Fibroblast of skin of back (primary cell): ENCODE data around the gene ATOX1.
"Not testable (repeated sequence)": the region's sequence is repeated elsewhere in the genome, so short reads cannot be mapped to it uniquely, and the experiment has no call there.

ENCODE experiments used
- DNase-seq: peaks from one replicate; pipeline ENCODE4 v3.0.0-alpha.2; 2013

The ATOX1 gene

GRCh38 chr5:151733358-151734063, 24.9 kb downstream of the ATOX1 start:
- DNase-seq: no peak

GRCh38 chr5:151730381-151730780, 28.1 kb downstream of the ATOX1 start:
- DNase-seq: no peak

GRCh38 chr5:151729597-151729996, 28.8 kb downstream of the ATOX1 start:
- peak; percentile 72 for DNase-seq

GRCh38 chr5:151724360-151724759, 34.1 kb downstream of the ATOX1 start:
- no peak for DNase-seq

- no peak for DNase-seq
Observed at GRCh38 chr5:151722546-151722945, 35.9 kb downstream of the ATOX1 start.

- no peak for DNase-seq
Observed at GRCh38 chr5:151721812-151722391, 36.5 kb downstream of the ATOX1 start.

- no peak for DNase-seq
Observed at GRCh38 chr5:151721087-151721646, 37.3 kb downstream of the ATOX1 start.

- no peak for DNase-seq
Observed at GRCh38 chr5:151720215-151720614, 38.2 kb downstream of the ATOX1 start.

GRCh38 chr5:151719228-151720000, 39.0 kb downstream of the ATOX1 start:
- peak; percentile 65 for DNase-seq

GRCh38 chr5:151718646-151719045, 39.8 kb downstream of the ATOX1 start:
- peak; percentile 94 for DNase-seq

GRCh38 chr5:151718153-151718552, 40.3 kb downstream of the ATOX1 start:
- DNase-seq: peak; percentile 71

GRCh38 chr5:151717416-151717815, 41.0 kb downstream of the ATOX1 start:
- DNase-seq: no peak

- no peak for DNase-seq
Observed at GRCh38 chr5:151709109-151709735, 49.2 kb downstream of the ATOX1 start.

GRCh38 chr5:151708126-151708525, 50.3 kb downstream of the ATOX1 start:
- no peak for DNase-seq

GRCh38 chr5:151707567-151707966, 50.9 kb downstream of the ATOX1 start:
- no peak for DNase-seq

GRCh38 chr5:151706906-151707305, 51.5 kb downstream of the ATOX1 start:
- peak; percentile 63 for DNase-seq

- DNase-seq: no peak
Observed at GRCh38 chr5:151703780-151704179, 54.7 kb downstream of the ATOX1 start.

GRCh38 chr5:151703227-151703626, 55.2 kb downstream of the ATOX1 start:
- DNase-seq: no peak

- DNase-seq: no peak
Observed at GRCh38 chr5:151700820-151701219, 57.6 kb downstream of the ATOX1 start.

GRCh38 chr5:151700296-151700695, 58.1 kb downstream of the ATOX1 start:
- no peak for DNase-seq

GRCh38 chr5:151699071-151699901, 59.1 kb downstream of the ATOX1 start:
- peak; percentile 99 for DNase-seq

GRCh38 chr5:151698081-151698480, 60.4 kb downstream of the ATOX1 start:
- not testable (repeated sequence) for DNase-seq
